Measurements from ENCODE around the gene RNU6-1. TPM values are rescaled to one million over a fixed set of nuclear protein-coding genes. Genes with fewer than 3 reads are reported as not detected.

The RNU6-1 gene
- total RNA-seq, 1 donor from 2014 or later: not detected

GRCh38 chr15:67840749-67841512 lies 1.1 kb upstream of the RNU6-1 start:
- peaks cover 25% of the 10 kb centered on the region for H3K4me1 ChIP-seq
- no peaks in the 10 kb centered on the region for H3K36me3 ChIP-seq
- ATAC-seq: peak; percentile 1
- no peak for DNase-seq
- peak overlapping the region; percentile 98 for H3K27ac ChIP-seq
- intact Hi-C loops (cut with DNase I): no loop called here
- peak overlapping the region; percentile 91 for H3K4me3 ChIP-seq
- H3K9me3 ChIP-seq: no peaks in the 10 kb centered on the region
- TF ChIP-seq CTCF (IDR thresholded peaks at IDR 0.05): no peak
- peaks cover 3% of the 10 kb centered on the region for H3K27me3 ChIP-seq

GRCh38 chr15:67839499-67839928 lies 331 bp downstream of the RNU6-1 start:
- no peak for ATAC-seq
- Histone ChIP-seq H3K9me3 (no peaks in the 10 kb centered on the region), H3K27ac (peak overlapping the region; percentile 98), H3K4me1 (peaks cover 39% of the 10 kb centered on the region), H3K4me3 (peak overlapping the region; percentile 91), H3K27me3 (peaks cover 17% of the 10 kb centered on the region), H3K36me3 (no peaks in the 10 kb centered on the region)
- intact Hi-C loops (cut with DNase I): loop anchor here (10.0 kb wide), 2 partner anchors 315 to 895 kb away; partner anchors contain the start of gene C15orf61
- no peak for DNase-seq
- TF ChIP-seq CTCF (IDR thresholded peaks at IDR 0.05): no peak

GRCh38 chr15:67838789-67839332 lies 984 bp downstream of the RNU6-1 start:
- Histone ChIP-seq H3K4me3 (peak overlapping the region; percentile 91), H3K27ac (peak overlapping the region; percentile 98), H3K27me3 (peaks cover 23% of the 10 kb centered on the region), H3K9me3 (no peaks in the 10 kb centered on the region), H3K36me3 (no peaks in the 10 kb centered on the region), H3K4me1 (peaks cover 42% of the 10 kb centered on the region)
- peak; percentile 73 for ATAC-seq
- intact Hi-C loops (cut with DNase I): loop anchor here (10.0 kb wide), 2 partner anchors 314 to 894 kb away; partner anchors contain the start of gene C15orf61
- peak; percentile 90 for DNase-seq
- no peak for TF ChIP-seq CTCF (IDR thresholded peaks at IDR 0.05)

GRCh38 chr15:67836955-67837354 lies 2.9 kb downstream of the RNU6-1 start:
- Histone ChIP-seq H3K27ac (no peak overlapping the region), H3K4me1 (peaks cover 56% of the 10 kb centered on the region), H3K4me3 (no peak overlapping the region), H3K36me3 (no peaks in the 10 kb centered on the region), H3K27me3 (peaks cover 42% of the 10 kb centered on the region), H3K9me3 (no peaks in the 10 kb centered on the region)
- ATAC-seq (no peak), DNase-seq (no peak)
- no peak for TF ChIP-seq CTCF (IDR thresholded peaks at IDR 0.05)
- intact Hi-C loops (cut with DNase I): loop anchor here (10.0 kb wide), 2 partner anchors 312 to 892 kb away; partner anchors contain the start of gene C15orf61

GRCh38 chr15:67836477-67836876 lies 3.4 kb downstream of the RNU6-1 start:
- ATAC-seq: no peak
- H3K4me3 ChIP-seq: peak overlapping the region; percentile 45
- intact Hi-C loops (cut with DNase I): loop anchor here (10.0 kb wide), 2 partner anchors 312 to 892 kb away; partner anchors contain the start of gene C15orf61

More at GRCh38 chr15:67836477-67836876, 3.4 kb downstream of the RNU6-1 start:
- TF ChIP-seq CTCF (IDR thresholded peaks at IDR 0.05): peak; percentile 90
- Histone ChIP-seq H3K36me3 (no peaks in the 10 kb centered on the region), H3K27ac (no peak overlapping the region), H3K4me1 (peaks cover 56% of the 10 kb centered on the region), H3K27me3 (peaks cover 47% of the 10 kb centered on the region), H3K9me3 (no peaks in the 10 kb centered on the region)
- DNase-seq: no peak

Measured in upper lobe of right lung (tissue), 1 donor.